Ovary (tissue), 3 donors: Measurements from ENCODE around the gene EHMT1.

Source experiments
- POLR2A ChIP-seq: fragments of 450-650 bp; IDR thresholded peaks from one replicate; pipeline ENCODE4 v1.6.1; 2017; ENCODE audit warnings: antibody characterized with exemption, mild to moderate bottlenecking, moderate library complexity
- TF ChIP-seq, protein P1 (sequence below), 3 donors: fragments of 450-650 bp in 2 of 3; fragments of 200-600 bp in 1 of 3; IDR thresholded peaks; one replicate each; pipeline versions ENCODE4 v1.5.1 to v1.8.0; 2016 to 2022; ENCODE audit warnings: antibody characterized with exemption in 3 of 3, mild to moderate bottlenecking in 1 of 3
- donor health status: DM: no; HTN: no; CAD: no.

DNA sequence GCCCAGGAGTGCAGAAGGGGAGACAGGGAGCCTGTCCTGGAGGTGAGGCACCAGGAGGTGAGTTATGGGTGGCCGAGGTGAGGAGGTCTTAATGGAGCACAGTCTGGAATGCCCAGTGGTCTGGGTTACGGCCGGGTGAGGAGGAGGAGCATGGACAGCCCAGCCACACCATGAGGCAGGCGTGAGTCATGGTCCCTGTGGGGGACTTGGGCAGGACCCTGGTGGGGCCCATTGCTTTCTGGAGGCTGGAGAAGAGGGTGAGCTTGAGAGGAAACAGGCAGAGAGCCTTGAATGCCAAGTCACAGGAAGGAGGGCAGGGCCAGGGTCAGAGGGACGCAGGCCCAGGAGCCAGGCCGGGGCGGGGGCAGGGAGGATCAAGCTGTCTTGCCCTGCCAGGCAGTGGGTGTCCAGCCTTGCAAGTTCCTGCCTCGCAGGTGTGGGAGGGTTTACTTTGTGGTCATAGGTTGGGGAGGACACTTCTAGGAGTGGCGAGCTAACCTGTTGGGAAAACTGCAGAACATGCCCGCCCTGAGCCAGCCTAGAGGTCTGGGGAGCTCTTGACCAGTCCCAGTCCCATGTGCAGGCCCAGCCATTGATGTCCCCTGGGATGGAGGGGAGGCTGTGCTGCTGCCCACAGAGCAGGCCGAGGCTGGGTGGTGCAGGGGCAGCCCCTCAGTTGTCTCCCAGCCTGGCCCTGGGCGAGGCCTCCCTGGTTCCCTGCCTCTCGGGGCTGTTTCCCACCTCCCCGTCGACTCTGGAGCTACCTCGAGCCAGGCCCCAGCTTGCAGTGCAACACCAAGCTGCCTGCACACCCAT is 261.6 kb downstream of the EHMT1 start:
- no peak for TF ChIP-seq POLR2A
- TF ChIP-seq, protein P1, sequence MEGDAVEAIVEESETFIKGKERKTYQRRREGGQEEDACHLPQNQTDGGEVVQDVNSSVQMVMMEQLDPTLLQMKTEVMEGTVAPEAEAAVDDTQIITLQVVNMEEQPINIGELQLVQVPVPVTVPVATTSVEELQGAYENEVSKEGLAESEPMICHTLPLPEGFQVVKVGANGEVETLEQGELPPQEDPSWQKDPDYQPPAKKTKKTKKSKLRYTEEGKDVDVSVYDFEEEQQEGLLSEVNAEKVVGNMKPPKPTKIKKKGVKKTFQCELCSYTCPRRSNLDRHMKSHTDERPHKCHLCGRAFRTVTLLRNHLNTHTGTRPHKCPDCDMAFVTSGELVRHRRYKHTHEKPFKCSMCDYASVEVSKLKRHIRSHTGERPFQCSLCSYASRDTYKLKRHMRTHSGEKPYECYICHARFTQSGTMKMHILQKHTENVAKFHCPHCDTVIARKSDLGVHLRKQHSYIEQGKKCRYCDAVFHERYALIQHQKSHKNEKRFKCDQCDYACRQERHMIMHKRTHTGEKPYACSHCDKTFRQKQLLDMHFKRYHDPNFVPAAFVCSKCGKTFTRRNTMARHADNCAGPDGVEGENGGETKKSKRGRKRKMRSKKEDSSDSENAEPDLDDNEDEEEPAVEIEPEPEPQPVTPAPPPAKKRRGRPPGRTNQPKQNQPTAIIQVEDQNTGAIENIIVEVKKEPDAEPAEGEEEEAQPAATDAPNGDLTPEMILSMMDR (IDR thresholded peaks at IDR 0.05) = no peak
